Anterior cingulate cortex (tissue), 58 donors: ENCODE data around the gene SSC4D.
"Not testable (repeated sequence)": the region's sequence is repeated elsewhere in the genome, so short reads cannot be mapped to it uniquely, and the experiment has no call there.

ENCODE experiments used
- DNase-seq, 58 donors: peaks; one replicate each; lab custom pipeline; 2025; lab: John Stamatoyannopoulos, UW

SSC4D gene

DNA sequence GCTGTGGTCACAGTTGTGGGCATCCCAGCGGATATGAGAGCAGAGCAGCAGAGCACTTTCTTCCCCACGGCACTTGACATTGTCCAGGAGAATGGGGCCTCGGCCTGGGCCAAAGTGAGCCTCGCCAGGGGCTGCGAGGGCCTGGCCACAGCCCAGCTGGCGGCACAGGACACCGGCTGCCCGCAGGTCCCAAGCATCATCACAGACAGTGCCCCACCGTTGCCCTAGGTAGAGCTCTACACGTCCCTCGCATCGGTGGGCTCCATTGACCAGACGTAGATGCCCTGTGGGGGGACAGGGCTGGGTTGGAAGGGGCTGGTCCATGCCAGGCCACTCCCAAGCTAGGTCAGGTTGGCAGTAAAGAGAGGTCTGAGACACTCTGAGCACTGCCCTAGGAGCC lies 19.4 kb downstream of the SSC4D start:
- no peak for DNase-seq

DNA sequence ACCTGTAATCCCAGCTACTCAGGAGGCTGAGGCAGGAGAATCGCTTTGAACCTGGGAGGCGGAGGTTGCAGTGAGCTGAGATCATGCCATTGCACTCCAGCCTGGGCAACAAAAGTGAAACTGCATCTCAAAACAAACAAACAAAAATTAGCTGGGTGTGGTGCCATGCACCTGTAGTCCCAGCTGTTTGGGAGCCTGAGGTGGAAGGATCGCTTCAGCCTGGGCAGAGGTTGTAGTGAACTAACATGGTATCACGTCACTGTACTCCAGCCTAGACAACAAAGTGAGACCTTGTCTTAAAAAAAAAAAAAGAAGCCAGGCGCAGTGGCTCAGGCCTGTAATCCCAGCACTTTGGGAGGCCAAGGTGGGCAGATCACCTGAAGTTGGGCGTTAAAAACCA lies 21.7 kb downstream of the SSC4D start:
- DNase-seq, result not testable (repeated sequence)

DNA sequence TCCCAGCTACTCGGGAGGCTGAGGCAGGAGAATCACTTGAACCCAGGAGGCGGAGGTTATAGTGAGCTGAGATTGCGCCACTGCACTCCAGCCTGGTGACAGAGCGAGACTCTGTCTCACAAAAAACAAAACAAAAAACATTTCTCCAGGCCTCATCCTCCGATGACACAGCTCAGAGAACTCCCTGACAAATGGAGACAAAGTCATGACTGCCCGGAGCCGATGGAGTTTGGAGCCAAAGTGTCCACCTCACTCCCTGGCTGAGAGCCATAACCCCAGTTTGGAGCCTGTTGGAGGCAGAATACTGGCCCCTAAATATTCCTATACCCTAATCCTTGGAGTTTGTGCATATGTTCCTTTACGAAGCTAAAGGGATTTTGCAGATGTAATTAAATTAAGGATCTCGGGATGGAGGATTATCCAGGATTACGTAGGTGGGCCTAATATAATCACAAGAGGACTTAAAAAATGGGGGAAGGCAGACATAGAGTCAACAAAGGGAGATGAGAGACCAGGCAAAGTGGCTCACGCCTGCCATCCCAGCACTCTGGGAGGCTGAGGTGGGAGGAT lies 22.7 kb downstream of the SSC4D start:
- DNase-seq, result peak in 1 of 58 donors; percentile 6

DNA sequence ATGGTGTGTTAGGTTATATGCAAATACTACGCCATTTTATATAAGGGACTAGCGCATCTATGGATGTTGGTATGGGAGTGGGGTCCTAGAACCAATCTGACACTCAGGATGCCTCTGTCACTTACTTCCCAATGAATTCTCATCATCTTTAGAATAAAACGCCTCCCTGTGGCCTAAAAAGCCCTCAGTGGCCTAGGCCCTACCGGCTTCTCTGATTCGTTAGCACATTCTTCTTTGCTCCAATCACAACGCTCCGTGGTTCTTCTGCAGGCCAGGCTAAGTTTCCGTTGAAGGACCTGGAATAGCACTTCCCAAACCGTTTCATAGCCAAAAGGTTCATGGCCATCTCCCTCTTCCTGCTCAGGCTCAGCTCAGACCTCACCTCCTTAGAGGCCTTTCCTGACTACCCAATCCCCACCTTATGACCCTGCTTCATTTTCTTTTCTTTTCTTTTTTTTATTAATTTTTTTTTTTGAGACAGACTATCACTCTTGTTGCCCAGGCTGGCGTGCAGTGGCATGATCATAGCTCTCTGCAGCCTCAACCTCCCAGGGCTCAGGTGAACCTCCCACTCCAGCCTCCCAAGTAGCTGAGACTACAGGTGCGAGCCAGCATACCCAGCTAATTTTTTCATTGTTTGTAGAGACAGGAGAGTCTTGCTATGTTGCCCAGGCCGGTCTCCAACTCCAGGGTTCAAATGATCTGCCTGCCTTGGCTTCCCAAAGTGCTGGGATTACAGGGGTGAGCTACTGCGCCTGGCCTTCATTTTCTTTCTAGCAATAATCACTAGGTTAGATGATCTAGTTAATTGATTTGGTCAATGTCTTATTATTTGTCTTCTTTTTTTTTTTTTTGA lies 26.2 kb downstream of the SSC4D start:
- no peak for DNase-seq

DNA sequence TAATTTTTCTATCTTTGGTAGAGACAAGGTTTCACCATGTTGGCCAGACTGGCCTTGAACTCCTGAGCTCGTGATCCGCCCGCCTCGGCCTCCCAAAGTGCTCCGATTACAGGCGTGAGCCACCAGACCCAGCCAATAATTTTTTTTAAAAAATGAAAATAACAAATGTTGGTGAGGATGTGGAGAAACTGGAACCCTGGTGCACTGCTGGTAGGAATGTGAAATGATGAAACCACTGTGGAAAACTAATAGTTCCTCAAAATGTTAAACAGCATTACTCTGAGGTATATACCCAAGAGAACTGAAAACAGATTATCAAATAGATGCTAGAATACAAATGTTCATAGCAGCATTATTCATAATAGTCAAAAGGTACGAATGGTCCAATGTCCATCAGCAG lies 27.7 kb downstream of the SSC4D start:
- no peak for DNase-seq

DNA sequence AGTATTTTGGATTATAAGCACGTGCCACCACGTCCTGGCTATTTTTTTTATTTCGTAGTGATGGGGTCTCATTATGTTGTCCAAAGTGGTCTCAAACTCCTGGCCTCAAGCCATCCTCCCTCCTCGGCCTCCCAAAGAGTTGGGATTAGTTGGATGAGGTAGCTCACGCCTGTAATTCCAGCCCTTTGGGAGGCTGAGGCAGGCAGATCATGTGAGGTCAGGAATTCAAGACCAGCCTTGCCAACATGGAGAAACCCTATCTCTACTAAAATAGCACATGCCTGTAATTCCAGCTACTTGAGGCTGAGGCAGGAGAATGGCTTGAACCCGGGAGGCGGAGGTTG lies 28.9 kb downstream of the SSC4D start:
- DNase-seq, result peak in 2 of 58 donors; percentile 30 to 60

DNA sequence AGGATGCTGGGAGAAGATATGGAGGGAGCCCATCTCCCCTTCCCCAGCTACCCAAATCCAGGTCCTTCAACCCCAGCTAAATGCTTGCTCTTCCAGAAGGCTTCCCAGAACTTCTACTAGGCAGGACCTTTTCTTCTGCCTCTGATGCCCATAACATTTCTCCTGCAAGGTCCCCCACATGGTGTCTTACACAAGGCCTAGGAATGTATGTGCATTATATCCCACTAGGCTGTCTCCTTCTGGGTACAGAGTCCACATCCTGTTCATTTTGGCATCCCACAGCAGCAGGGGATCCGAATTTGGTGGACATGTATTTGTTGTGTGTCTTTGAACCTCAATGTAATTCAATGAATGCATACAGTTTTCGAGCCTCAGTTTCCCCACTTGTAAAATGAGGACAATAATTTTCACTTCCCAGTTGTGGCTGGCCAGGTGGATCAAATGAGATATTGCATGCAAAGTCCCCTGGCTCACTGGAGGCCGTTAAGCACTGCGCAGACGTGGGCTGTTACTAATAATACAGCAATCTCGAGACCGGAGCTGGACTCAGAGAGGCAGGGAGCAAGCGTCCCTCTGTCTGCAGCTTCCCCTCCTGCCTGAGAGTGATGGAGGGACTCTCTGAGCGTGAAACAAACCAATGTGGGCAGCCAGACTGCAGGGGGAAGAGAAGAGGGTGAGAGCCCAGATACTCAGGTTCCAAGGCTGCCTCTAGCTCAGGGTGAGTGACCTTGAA lies 32.1 kb downstream of the SSC4D start:
- DNase-seq, result no peak

DNA sequence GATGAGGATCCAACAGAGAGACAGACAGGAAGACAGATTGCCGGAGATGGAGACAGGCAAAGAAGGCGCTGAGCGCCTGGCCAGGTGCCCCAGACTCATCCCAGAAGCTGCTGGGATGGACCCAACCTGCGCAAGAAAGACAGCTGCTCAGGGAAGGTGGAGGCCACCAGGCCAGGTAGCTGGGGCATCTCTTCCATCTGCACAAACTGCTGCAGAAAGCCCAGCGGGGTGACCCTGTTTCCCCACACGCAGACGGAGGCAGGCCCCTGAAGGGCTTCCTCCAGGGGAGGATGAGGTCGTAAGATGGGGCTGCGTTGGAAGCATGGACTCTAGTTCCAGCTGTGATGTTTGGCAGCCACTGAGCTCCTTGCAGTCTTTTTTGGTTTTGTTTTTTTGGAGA lies 34.2 kb downstream of the SSC4D start:
- no peak for DNase-seq

DNA sequence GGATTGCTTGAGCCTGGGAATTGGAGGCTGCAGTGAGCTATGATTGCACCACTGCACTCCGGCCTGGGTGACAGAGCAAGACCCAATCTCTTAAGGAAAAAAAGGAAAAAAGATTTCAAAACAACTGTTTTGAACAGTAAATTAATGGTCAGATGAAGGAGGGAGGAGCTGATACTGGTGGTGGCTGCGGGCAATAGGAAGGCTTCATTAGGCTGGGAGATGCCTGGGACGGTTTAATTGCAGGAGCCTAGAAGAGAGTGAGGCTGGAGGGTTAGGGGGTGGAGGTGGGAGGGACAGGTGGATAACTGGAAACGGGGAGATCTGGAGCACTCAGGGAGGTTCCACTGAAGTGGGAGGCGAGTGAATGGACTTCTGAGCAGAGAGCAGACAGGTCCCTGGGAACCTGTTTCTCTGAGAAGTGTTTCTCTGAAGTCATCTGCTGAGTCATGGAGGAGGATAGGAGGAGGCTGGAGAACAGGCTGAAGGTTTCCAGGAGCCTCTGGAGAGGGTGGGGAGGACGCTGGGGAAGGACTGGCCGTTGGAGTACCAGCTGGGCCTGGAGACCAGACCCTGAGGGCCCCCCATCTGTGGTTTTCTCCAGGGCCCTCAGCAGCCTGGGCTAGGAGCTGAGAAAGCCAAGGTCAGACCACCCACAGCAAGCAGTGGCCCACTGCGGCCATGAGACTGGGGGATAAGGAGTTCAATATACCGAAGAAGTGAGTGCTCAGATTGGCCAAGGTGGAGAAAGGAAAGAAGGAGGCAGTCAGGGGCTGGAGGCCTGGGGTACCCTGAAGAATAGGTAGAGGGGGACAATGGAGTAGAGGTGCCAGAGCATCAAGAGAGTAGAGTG lies 36.3 kb downstream of the SSC4D start:
- DNase-seq, result peak in 1 of 58 donors; percentile 12

DNA sequence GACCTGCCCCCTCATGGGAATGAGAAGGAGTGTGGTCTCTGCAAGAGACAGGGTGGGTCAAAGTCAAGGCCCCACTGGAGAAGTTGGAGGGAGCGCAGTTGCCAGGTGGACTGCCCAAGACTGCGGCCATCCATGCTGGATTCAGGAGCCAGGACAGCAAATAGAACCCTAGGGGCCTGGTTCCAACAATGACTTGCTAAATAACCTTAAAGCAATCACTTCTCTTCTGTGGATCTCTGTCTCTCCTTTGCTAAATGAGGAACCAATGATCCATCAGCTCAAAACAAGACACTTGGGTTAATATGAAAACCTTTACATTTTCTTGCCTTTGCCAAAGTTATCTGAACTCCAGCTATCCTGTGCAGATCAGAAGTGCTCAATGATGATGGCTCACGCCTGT lies 38.1 kb downstream of the SSC4D start:
- DNase-seq, result no peak

DNA sequence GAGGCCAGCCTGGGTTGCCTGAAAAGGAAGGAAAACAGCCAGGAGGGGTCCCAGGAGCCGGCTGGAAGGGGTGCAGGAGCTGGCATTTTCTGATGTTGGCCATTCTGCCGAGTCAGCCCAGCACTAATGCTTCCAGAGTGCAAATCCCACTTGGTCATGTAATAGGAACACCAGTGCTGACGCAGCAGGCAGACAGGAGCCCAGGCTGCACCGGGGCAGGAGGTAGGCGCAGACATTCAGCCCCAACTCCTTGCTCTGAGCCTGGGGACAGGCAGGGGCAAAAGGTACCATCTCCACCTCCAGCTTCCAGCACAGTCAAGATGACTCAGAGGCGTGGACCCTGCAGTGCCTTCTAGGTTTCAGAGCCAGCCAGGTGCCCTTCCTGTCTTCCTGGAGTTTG lies 40.5 kb downstream of the SSC4D start:
- DNase-seq, result no peak

DNA sequence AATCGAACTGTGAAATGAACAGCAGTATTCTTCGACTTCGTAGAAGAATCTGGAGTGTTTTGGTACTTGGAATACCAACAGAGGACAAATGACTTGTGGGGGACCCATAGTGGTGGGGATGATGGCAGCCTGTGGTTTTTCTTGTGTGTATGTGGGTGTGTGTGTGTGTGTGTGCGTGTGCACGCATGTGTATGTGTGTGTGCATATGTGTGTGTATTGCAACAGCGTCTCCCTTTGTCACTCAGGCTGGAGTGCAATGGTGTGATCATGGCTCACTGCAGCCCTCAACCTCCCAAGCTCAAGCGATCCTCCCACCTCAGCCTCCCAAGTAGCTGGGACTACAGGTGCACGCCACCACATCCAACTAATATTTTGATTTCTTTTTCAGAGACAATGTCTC lies 41.3 kb downstream of the SSC4D start:
- DNase-seq, result no peak

DNA sequence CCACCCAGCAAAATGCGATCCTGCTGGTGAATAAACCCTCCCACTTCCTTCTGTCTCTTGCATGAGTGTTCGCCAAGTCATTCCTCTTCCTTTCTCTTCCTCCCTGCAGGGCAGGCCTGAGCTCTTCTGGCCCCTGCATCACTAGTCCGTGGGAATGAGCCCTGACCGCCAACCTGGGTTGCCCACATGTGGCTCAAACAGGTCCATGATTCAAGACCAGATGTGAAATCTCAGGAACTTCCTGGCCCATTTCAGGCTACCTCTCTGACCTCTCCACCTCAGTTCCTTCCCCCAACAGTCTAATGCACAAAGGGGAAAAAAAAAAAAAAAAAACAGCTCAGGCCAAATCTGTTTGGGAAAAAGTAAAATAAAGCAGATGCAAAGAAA lies 45.3 kb downstream of the SSC4D start:
- peak in 18 of 58 donors; percentile 3 to 52 (median 20) for DNase-seq

DNA sequence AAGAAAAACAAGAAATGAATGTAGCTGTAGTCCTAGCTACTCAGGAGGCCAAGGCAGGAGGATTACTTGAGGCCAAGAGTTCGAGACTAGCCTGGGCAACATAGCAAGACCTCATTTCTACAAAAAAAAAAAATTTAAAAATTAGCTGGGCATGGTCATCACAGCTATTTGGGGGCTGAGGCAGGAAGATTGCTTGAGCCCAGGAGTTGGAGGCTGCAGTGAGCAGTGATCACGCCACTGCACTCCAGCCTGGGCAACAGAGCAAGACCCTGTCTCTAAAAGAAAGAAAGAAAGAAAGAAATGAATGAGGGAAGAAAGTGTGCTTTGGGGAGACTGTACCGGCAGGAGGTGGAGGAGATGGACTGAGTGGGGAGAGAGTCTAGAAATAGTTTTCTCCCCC lies 45.7 kb downstream of the SSC4D start:
- DNase-seq, result not testable (repeated sequence)

DNA sequence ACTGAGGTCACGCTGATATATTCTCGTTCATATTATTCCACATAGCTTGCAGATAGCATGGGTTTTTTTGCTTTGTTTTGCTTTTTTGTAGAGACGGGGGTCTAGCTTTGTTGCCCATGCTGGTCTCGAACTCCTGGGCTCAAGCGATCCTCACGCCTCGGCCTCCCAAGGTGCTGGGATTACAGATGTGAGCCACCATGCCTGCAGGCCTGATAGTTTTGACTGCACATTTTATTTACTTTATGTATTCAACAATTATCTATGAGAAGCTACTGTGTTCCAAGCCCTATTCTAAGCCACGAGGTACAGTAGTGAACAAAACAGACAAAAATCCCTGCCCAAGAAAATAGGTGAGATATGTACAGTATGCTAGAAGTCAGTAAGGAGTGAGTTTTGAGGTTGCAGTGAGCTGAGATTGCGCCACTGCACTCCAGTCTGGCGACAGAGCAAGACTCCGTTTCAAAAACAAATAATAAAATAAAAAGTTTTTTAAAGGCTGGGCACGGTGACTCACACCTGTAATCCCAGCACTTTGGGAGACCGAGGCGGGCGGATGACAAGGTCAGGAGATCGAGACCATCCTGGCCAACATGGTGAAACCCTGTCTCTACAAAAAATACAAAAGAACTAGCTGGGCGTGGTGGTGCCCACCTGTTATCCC lies 49.4 kb downstream of the SSC4D start:
- DNase-seq, result no peak

DNA sequence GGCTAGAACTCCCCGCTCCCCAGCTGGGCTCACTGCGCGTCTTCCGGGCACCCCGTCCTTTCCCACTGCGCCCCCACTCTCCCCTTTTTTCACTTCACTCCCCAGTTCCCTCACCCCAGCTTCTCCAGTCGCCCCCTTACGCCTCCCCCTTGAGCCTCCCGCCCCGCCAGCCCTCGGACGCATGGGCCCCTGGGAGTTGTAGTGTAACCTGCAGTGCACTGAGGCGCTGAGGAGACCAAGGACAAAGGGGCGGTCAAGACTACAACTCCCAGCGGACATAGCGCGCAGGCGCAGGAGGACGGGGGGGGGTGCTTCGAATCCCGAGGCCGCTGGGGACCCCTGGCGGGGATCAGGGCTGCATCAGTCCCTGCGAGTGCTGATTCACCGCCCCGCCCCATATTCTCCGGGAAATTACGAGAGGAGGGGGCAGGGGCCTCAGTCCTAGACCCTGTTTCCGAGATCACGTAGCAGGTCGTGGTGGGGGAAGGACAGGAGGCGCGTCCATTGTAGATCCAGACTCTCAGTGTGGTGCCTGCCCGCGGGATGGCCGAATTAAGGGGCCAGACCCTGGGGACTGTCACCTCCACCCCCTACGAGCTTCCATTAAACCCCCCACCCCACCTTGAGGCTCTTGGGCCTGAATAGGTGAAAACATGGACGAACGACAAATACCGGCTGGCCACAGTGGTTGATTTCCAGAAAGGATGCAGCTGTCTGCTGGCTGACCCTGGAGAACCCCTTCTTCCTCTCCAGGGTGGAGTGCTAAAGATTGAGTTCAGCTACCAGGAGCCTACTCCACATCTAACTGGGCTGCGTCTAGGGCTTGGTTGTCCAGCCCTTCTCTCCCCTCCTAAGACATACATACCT lies 50.2 kb downstream of the SSC4D start:
- DNase-seq, result peak; percentile 78 to 99 (median 98)

DNA sequence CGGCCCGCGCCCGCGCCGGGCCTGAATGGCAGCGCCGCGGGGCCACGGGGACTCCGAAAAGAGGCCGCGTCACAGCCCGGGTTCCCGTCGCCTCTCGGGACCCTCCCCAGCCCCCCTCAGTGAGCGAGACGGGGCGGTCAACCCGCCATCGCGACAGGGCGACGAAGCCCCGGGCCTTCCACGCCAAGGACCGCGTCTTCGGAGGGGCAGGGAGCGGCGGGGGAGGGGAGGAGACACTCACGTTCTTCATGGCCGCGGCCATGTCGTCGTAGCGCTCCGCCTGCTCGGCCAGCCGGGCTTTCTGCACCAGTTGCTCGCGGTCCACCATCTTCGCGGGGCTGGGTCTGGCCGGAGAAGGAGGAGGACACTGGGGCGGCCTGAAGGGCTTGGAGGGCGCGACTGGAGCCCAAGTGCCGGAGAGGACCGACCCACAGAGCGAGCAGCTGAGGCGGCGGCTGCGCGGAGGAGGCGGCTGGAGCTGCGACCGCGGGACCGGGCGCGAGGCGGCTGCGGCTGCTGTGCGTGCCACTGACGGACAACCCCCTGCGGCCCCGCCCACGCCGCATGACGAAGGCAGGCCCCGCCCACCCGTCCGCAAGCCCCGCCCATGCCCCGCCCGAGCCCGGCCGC lies 50.9 kb downstream of the SSC4D start, which contains the start of gene YWHAG:
YWHAG (minus strand) TSS at position 511 of the 630 bp plus-strand sequence; CDS start at position 328, 183 bp downstream.
- DNase-seq, result peak in 57 of 58 donors; percentile 78 to 99 (median 96)

DNA sequence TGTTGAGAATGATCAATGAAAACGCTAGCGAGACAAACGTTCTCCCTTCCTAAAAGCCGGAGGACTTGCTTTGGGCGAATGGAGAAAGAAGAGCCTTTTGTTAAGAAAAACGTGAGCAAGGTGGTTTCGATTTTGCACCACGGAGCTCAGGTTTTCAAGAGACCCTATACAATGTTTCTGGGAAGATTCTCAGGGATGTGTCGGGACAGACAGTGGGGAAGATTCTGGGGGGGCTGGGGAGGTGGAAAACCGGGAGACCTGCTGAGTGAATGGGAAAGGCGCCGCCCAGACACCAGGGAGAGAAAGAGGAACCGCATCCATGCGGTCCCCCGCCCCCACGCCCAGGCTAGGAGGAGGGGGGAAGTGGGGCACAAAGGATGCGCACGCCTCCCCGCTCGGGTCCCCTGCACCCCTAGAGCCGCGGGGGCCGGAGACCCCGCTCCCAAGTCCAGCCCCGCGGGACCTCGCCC lies 51.5 kb downstream of the SSC4D start:
- peak in 54 of 58 donors; percentile 10 to 79 (median 59) for DNase-seq
